ENCODE results near the gene NDOR1. TPM values are rescaled to one million over a fixed set of nuclear protein-coding genes. Genes with fewer than 3 reads are reported as not detected.

Gene NDOR1
- total RNA-seq, 1 experiment from 2014 or later = 27.7 TPM

DNA sequence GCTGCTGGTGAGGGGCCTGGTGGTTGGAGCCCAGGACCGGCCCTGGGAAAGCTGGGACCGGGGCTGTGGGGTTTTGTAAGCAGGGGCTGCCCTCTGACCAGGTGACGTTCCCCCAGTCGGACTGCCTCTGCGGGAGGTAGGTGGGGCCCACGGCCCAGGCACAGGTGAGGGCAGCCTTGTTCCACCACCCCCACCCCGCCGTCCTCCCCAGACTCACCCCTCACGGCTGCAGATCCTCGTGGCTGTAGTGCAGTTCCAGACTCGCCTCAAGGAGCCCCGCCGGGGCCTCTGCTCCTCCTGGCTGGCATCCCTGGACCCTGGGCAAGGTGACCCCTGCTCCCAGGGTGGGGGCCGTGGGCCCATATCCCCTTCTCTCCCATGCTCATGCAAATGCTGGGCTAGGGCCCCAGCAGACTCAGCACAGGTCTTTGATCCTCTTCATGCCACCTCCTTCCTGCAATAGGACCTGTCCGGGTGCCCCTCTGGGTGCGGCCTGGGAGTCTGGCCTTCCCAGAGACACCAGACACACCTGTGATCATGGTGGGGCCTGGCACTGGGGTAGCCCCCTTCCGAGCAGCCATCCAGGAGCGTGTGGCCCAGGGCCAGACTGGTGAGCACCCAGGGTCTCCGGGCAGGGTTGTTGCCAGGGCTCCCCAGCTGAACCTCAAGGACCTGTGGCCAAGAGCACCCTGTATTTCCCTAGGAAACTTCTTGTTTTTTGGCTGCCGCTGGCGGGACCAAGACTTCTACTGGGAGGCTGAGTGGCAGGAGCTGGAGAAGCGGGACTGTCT is 9.9 kb downstream of the NDOR1 start:
- Histone ChIP-seq H3K4me3 (no peak overlapping the region), H3K9me2 (ENCODE audit: insufficient read depth) (no peaks in the 10 kb centered on the region), H3F3A (ENCODE audit: insufficient read depth, low read depth) (peaks cover 23% of the 10 kb centered on the region), H4K20me1 (ENCODE audit: insufficient read depth) (no peaks in the 10 kb centered on the region; the same call in 1 of the 2 replicates), H3K36me3 (ENCODE audit: low read depth) (no peaks in the 10 kb centered on the region), H3K9me3 (ENCODE audit: insufficient read depth, low read depth) (no peaks in the 10 kb centered on the region), H2AFZ (no peak overlapping the region), H3K4me2 (no peak overlapping the region), H3K79me2 (ENCODE audit: low read depth) (no peaks in the 10 kb centered on the region), H3K4me1 (replicated peaks; ENCODE audit: insufficient read depth) (peaks cover 26% of the 10 kb centered on the region), H3K27me3 (ENCODE audit: insufficient read depth, low read depth) (no peaks in the 10 kb centered on the region), H3K27ac (no peak overlapping the region)
- no TSS peak for BruUV-seq (replicated peaks)
- CTCF ChIA-PET = no interaction called here
- intact Hi-C loops (cut with micrococcal nuclease; ENCODE audit: unreplicated experiment) = no loop called here
- no peak for TF ChIP-seq EZH2 (IDR thresholded peaks at IDR 0.05; ENCODE audit: low read depth)
- TF ChIP-seq, protein P1, sequence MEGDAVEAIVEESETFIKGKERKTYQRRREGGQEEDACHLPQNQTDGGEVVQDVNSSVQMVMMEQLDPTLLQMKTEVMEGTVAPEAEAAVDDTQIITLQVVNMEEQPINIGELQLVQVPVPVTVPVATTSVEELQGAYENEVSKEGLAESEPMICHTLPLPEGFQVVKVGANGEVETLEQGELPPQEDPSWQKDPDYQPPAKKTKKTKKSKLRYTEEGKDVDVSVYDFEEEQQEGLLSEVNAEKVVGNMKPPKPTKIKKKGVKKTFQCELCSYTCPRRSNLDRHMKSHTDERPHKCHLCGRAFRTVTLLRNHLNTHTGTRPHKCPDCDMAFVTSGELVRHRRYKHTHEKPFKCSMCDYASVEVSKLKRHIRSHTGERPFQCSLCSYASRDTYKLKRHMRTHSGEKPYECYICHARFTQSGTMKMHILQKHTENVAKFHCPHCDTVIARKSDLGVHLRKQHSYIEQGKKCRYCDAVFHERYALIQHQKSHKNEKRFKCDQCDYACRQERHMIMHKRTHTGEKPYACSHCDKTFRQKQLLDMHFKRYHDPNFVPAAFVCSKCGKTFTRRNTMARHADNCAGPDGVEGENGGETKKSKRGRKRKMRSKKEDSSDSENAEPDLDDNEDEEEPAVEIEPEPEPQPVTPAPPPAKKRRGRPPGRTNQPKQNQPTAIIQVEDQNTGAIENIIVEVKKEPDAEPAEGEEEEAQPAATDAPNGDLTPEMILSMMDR (conservative IDR thresholded peaks at IDR 0.05) = no peak
- POLR2A ChIA-PET (ENCODE audit: unreplicated experiment) = interaction anchor here (0.6 kb wide), 1 partner anchor 431 kb away, joined by 4 read pairs; no protein-coding TSS in a partner anchor
- DNase-seq = no peak

DNA sequence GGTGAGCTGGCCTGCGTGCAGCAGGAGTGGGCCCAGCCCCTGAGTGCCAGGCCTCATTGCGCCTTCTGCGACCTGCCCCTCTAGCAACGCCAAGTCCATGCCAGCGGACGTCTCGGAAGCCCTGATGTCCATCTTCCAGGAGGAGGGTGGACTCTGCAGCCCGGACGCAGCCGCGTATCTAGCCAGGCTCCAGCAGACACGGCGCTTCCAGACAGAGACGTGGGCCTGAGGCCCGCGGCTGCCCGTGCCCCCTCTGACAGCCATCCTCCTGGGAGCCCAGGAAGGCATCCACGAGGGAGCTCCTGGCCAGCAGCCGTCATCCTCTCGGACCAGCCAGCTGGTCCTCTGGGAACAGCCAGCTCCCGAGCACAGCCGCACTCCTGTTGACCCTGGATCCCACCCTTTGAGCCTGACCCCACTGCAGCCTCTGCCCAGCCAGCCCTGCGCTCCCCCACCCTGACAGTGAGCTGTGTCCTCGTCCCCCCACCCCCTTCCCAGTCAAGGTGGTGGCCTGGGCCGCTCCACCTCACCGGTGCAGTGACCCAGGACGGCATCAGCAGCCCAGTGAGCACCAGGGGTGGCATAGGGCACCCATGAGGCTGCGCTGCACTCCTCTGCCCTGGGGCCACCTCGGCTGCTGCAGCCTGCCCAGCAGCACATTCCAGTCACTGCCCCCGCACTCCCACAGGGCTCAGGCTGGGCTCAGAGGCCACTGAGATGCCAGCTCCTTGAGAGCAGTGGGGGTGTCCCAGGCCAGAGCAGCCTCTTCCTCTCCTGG is 10.9 kb downstream of the NDOR1 start:
- H3K9me3 ChIP-seq (ENCODE audit: insufficient read depth, low read depth) = no peaks in the 10 kb centered on the region
- ChIA-PET POLR2A (ENCODE audit: unreplicated experiment) (interaction anchor here (0.6 kb wide), 4 partner anchors 15 to 432 kb away, joined by 3 to 5 read pairs (median 4); no protein-coding TSS in a partner anchor), CTCF (interaction anchor here (0.6 to 1.0 kb wide), 3 partner anchors 20 to 94 kb away, joined by 3 read pairs; no protein-coding TSS in a partner anchor)
- no peak overlapping the region for H2AFZ ChIP-seq
- no peaks in the 10 kb centered on the region for H3K36me3 ChIP-seq (ENCODE audit: low read depth)
- H3K4me2 ChIP-seq = peak overlapping the region; percentile 72
- peaks cover 26% of the 10 kb centered on the region for H3K4me1 ChIP-seq (replicated peaks; ENCODE audit: insufficient read depth)
- no peaks in the 10 kb centered on the region for H3K9me2 ChIP-seq (ENCODE audit: insufficient read depth)
- intact Hi-C loops (cut with micrococcal nuclease; ENCODE audit: unreplicated experiment) = loop anchor here (2.0 kb wide), 1 partner anchor 16 kb away; the partner anchor contains the start of gene TPRN
- no peak overlapping the region for H3K4me3 ChIP-seq
- no peak for DNase-seq
- H3K27me3 ChIP-seq (ENCODE audit: insufficient read depth, low read depth) = no peaks in the 10 kb centered on the region
- H3K79me2 ChIP-seq (ENCODE audit: low read depth) = no peaks in the 10 kb centered on the region
- no peak overlapping the region for H3K27ac ChIP-seq
- BruUV-seq (replicated peaks) = no TSS peak
- TF ChIP-seq EZH2 (IDR thresholded peaks at IDR 0.05; ENCODE audit: low read depth) = no peak
- TF ChIP-seq, protein P1 (conservative IDR thresholded peaks at IDR 0.05) = no peak
- no peaks in the 10 kb centered on the region; the same call in 1 of the 2 replicates for H4K20me1 ChIP-seq (ENCODE audit: insufficient read depth)
- H3F3A ChIP-seq (ENCODE audit: insufficient read depth, low read depth) = peaks cover 28% of the 10 kb centered on the region
